Calu3 (cell line): Measurements from ENCODE around the gene IBA57. TPM values are rescaled to one million over a fixed set of nuclear protein-coding genes. Genes with fewer than 3 reads are reported as not detected.
A peak's percentile ranks its signal among the peaks of the same experiment; 100 is the strongest.

Experiments used
- BruUV-seq: library from RNA; stranded (reverse); fragments of 400-500 nt; replicated peaks from 2 replicates; lab custom pipeline; 2021; lab: Mats Ljungman, UMichigan
- CTCF ChIA-PET: fragments of 300-600 bp; sonication (Branson Sonifier 250); formaldehyde crosslinking; loops from one replicate; lab custom pipeline; 2022; ENCODE audit warnings: antibody characterized with exemption; lab: Charles Lee
- DNase-seq: peaks from one replicate; pipeline ENCODE4 v3.0.0; 2022
- H3K27ac Mint-ChIP-seq: one replicate; pipeline ENCODE4 v1.8.0; 2022; ENCODE audit warnings: mixed read lengths; ENCODE audit not compliant: unreplicated experiment
- H3K27me3 Mint-ChIP-seq: one replicate; pipeline ENCODE4 v1.8.0; 2022; ENCODE audit warnings: mixed read lengths; ENCODE audit not compliant: unreplicated experiment
- H3K36me3 Mint-ChIP-seq: one replicate; pipeline ENCODE4 v1.8.0; 2022; ENCODE audit warnings: mild to moderate bottlenecking, moderate library complexity, mixed read lengths; ENCODE audit not compliant: insufficient read depth, unreplicated experiment
- H3K4me1 Mint-ChIP-seq: one replicate; pipeline ENCODE4 v1.8.0; 2022; ENCODE audit warnings: mild to moderate bottlenecking, low read depth, mixed read lengths; ENCODE audit not compliant: unreplicated experiment
- H3K4me3 Mint-ChIP-seq: one replicate; pipeline ENCODE4 v1.8.0; 2022; ENCODE audit warnings: mild to moderate bottlenecking, low read depth, moderate library complexity, mixed read lengths; ENCODE audit not compliant: unreplicated experiment
- H3K9me3 Mint-ChIP-seq: one replicate; pipeline ENCODE4 v1.8.0; 2022; ENCODE audit warnings: low read depth, mixed read lengths; ENCODE audit not compliant: unreplicated experiment
- intact Hi-C: fragments of 100-400 bp; cut with micrococcal nuclease; formaldehyde crosslinking; loops from one replicate; pipeline ENCODE4 v1.10.0; 2022; ENCODE audit not compliant: unreplicated experiment
- total RNA-seq: library from RNA; stranded (reverse); gene quantifications from 2 replicates; pipeline ENCODE4 v1.2.3, GENCODE V29; 2022
- TF ChIP-seq, protein P1 (sequence below): fragments of 200-600 bp; IDR thresholded peaks from one replicate; pipeline ENCODE4 v1.8.0; 2022; ENCODE audit warnings: antibody characterized with exemption; ENCODE audit not compliant: unreplicated experiment

Gene IBA57
- total RNA-seq, 1 experiment from 2014 or later, result 9.2 TPM

DNA sequence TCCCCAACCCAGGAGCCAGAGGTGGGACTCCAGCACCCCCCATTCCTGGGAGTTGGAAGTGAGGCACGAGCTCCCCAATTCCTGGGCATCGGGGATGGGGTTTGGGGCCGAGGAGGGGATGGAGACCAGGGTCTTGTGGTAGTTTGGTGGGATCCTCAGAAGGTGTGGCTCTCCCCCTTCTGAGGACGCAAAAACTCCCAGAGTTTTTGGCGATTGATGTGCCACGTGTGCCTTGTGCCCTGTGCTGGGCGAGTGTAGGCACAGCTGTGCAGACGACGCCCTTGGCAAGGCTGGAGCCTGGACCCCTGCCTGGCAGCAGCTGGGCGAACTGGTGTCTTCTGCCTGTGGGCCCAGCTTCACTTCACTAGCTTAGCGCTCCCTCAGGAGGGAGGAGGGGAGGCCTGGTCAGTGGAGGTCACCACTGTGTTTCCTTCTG is 22.9 kb upstream of the IBA57 start:
- Mint-ChIP-seq H3K27ac (no peak overlapping the region), H3K4me1 (peaks cover 20% of the 10 kb centered on the region), H3K36me3 (peaks cover 55% of the 10 kb centered on the region), H3K27me3 (no peaks in the 10 kb centered on the region), H3K4me3 (peak overlapping the region; percentile 84), H3K9me3 (no peaks in the 10 kb centered on the region)
- CTCF ChIA-PET, result interaction anchor here (0.7 to 2.1 kb wide), 2 partner anchors 12 to 23 kb away, joined by 4 to 6 read pairs; partner anchors contain the start of gene IBA57
- no TSS peak for BruUV-seq
- TF ChIP-seq, protein P1, sequence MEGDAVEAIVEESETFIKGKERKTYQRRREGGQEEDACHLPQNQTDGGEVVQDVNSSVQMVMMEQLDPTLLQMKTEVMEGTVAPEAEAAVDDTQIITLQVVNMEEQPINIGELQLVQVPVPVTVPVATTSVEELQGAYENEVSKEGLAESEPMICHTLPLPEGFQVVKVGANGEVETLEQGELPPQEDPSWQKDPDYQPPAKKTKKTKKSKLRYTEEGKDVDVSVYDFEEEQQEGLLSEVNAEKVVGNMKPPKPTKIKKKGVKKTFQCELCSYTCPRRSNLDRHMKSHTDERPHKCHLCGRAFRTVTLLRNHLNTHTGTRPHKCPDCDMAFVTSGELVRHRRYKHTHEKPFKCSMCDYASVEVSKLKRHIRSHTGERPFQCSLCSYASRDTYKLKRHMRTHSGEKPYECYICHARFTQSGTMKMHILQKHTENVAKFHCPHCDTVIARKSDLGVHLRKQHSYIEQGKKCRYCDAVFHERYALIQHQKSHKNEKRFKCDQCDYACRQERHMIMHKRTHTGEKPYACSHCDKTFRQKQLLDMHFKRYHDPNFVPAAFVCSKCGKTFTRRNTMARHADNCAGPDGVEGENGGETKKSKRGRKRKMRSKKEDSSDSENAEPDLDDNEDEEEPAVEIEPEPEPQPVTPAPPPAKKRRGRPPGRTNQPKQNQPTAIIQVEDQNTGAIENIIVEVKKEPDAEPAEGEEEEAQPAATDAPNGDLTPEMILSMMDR, result no peak
- intact Hi-C loops, result no loop called here
- no peak for DNase-seq

DNA sequence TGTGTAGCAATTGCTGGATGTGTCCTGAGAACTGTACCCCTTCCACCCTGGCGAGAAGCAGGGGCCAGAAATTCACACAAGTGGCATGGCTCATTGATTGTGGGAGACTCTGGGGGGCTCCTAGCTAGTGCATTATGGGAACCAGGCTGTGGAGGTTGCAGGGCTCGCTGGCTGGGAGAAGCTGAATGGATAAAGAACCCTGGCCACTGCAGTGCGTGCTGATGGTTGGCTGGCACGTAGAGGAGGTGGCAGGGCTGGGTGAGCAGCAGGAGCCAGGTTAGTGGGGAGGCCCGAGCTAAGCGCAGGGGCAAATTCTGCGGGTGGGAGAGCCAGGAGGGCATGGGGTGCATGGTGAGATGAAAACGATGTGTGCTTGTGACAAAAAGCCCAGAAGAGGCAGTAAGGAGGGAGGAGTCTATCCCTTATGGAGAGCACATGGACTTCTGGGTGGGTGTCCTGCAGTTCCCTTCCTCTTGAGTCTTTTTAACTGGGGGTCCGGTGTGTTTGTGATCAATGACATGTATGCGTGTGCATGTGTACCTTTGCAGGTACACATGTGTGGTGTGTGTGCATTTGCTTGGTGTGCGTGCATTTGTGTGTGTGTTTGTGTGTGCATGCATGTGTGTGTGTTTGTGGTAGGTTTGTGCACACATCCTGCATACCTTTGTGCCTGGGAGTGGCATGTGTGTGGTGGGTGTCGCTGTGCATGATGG is 22.0 kb upstream of the IBA57 start:
- Mint-ChIP-seq H3K4me1 (peaks cover 20% of the 10 kb centered on the region), H3K27me3 (no peaks in the 10 kb centered on the region), H3K36me3 (peaks cover 59% of the 10 kb centered on the region), H3K4me3 (peak overlapping the region; percentile 84), H3K27ac (peak overlapping the region; percentile 18), H3K9me3 (no peaks in the 10 kb centered on the region)
- CTCF ChIA-PET, result no interaction called here
- TF ChIP-seq, protein P1, result no peak
- BruUV-seq, result no TSS peak
- intact Hi-C loops, result no loop called here
- DNase-seq, result no peak

DNA sequence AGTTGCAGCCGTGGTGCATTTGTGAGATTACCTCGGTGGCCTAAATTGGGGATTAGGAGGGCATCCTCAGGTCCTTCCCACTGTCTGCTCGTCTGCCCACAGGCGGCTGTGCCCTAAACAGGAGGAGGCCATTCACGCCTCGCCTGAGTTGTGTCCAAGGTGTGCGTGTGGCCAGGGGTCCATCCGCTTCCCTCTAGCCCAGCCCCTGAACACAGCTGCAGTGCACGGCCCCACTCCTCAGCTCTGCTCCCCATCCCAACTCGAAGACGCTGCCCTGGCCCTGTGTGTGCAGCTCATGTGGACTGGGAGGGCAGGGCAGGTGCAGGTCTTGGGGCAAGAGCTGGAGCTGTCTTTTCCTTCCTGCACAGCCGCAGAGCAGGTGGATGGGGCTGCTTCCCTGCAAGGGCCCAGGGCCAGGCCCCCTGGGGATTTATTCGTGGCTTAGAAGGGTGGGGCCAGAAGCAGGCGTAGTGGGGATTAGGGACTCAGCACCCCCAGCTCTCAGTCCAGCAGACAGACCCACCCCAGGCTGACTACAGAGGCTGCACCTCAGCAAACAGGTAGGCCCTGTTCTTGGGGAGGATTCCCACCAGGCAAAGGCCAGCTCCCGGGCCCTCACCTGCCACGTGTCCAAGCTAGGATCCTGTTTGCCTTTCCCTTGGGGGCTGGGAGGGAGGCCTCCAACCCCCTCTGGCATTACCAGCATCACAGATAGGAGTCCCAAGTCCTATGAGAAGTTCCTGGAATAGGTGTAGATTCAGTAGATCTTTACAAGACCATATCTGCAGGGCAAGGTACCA is 21.2 kb upstream of the IBA57 start:
- Mint-ChIP-seq H3K4me3 (peak overlapping the region; percentile 84), H3K4me1 (peaks cover 20% of the 10 kb centered on the region), H3K36me3 (peaks cover 65% of the 10 kb centered on the region), H3K27me3 (no peaks in the 10 kb centered on the region), H3K9me3 (no peaks in the 10 kb centered on the region), H3K27ac (no peak overlapping the region)
- no peak for DNase-seq
- BruUV-seq, result no TSS peak
- CTCF ChIA-PET, result interaction anchor here (1.0 kb wide), 1 partner anchor 21 kb away, joined by 3 read pairs; the partner anchor contains the start of gene IBA57
- intact Hi-C loops, result no loop called here
- TF ChIP-seq, protein P1, result no peak

DNA sequence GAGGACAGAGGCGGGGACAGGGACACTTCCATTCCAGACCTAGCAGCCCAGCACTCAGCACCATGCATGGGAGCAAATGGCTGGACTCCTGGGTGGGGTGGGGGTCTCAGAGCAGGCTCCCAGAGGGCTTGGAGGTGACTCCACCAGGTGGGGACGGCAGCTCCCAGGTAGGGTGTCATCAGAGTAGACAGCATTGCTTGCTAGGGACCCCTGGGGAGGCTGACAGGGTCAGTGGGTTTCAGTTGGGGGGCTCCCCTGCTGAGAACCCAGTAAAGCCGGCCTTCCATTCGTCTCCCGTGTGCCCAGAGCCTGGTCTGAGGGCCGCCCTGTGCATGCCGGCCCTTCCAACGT is 20.6 kb upstream of the IBA57 start:
- intact Hi-C loops, result no loop called here
- no peak overlapping the region for H3K27ac Mint-ChIP-seq
- DNase-seq, result no peak
- TF ChIP-seq, protein P1, result no peak
- peaks cover 20% of the 10 kb centered on the region for H3K4me1 Mint-ChIP-seq
- BruUV-seq, result no TSS peak
- CTCF ChIA-PET, result interaction anchor here (1.0 kb wide), 1 partner anchor 20 kb away, joined by 3 read pairs; the partner anchor contains the start of gene IBA57
- H3K27me3 Mint-ChIP-seq, result no peaks in the 10 kb centered on the region
- H3K4me3 Mint-ChIP-seq, result no peak overlapping the region
- no peaks in the 10 kb centered on the region for H3K9me3 Mint-ChIP-seq
- peaks cover 65% of the 10 kb centered on the region for H3K36me3 Mint-ChIP-seq
